Measurements from ENCODE around the gene PLEKHG1.

- TF ChIP-seq CTCF (IDR thresholded peaks at IDR 0.05): no peak
- TF ChIP-seq POLR2A (IDR thresholded peaks at IDR 0.05): no peak
- no peak for TF ChIP-seq POLR2AphosphoS5 (IDR thresholded peaks at IDR 0.05)
Observed at GRCh38 chr6:150647051-150647450, 47.4 kb downstream of the PLEKHG1 start.

Data from sigmoid colon (tissue), 4 donors.